GM18498 (cell line): ENCODE measurements around the gene LINGO1.

Experiments used
- ATAC-seq: cut with Tn5 transposase; IDR thresholded peaks from one replicate; pipeline ENCODE4 v1.9.1; 2021; ENCODE audit warnings: mild to moderate bottlenecking, moderate library complexity; ENCODE audit not compliant: unreplicated experiment

LINGO1 gene

DNA sequence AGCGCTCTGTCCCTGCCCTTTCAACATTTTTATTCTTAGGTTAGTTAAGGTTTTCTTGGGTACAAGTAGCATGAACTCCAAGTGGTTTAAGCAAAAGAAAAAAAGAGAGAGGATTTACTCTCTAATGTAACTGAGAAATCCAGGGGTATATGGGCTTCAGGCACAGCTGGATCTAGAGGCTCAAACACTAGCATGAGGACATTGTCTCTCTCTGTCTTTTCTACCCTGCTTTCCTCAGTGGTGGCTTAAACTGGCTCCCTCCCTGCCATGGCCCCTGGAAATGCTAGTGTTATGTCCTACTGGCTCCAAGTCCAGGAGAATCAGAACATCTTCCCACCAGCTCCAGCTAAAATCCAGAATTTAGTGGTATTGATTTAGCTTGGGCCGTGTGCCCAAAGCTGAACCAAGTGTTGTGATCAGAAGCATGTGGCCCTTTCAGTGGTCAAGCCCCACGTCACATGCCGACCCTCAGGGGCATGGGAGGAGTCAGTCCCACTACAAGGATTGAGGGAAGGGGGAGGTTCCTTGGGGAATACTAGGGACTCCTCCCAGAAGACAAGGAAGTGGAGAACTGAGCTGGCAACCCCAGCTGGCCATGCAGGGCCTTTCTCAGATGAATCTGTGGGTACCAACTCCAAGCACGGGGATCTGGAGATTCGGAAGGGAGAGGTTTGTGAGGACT is 58.0 kb downstream of the LINGO1 start:
- no peak for ATAC-seq

DNA sequence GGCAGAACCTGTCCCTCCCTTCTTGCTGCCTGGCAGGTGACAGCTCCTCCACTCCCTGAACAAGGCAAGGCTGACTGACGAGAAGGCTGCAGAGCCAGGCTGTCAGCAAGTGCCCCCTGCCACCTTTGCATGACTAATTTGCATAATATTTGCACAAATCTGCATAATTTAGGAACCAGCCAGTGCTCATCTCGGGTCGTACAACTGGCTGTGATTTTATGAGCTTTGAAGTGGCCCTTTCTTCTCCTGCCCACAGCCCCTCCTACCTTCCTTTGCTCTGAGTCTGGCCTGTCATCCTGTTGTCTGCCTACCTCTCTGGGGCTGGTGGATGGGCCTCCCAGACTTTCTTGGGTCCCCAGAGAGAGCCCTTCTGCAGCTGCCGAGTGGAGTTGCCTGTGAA is 58.9 kb downstream of the LINGO1 start:
- no peak for ATAC-seq

DNA sequence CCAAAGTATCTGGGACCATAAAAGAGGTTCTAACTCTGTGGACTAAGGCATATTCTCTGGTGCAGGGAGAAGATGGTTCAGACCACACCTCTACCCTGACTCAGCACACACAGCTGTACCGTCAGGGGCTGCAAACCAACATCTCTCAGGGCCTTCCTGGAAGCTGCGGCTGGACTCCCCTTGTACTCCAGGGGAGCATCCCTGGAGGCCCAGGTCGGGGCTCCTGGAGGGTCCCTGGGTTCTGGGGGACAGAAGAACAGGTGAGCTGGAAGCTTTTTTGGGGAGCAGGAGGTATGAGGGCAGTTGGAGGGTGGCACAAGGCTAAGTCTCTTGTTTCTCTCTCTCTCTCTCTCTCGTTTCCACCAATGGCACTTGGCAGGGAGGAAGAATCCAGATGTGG is 60.5 kb downstream of the LINGO1 start:
- ATAC-seq = no peak

DNA sequence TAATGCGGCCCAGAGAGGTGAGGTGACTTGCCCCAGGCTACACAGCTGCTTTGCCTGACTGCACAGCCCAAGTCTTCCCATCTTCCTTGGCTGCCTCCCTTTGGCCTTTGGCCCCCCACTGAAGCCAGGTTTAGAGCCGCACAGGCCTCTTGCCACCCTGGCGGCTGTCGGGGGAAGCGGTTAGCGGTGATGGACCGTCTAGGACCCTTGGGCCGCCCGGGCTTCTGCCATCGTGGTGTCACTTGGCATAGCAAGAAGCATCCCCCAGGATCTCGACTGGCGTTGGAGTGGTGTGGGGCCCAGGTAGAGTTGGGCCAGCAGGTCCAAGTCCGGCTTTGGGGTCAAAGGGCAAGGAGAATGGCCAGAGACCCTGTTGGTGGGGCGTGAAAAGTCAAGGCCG is 61.0 kb downstream of the LINGO1 start:
- no peak for ATAC-seq

DNA sequence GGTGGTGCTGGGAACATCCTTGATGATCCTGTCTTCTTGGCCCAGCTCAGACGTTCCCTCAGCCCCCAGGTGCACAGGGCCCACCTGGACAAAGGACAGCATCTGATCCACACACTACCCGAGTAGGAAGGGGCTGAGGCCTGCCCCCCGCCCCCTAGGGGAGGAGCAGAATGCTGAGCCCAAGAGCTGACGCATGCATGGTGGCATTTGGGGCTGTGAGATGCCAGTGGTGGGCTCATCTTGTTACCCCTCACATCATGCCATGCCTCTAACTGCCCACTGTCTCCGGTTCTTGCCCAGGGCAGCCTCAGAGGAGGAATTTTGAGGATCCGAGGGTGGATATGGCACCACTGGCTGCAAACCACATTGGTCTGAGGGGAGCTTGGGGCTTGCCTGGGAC is 61.5 kb downstream of the LINGO1 start:
- ATAC-seq = no peak

DNA sequence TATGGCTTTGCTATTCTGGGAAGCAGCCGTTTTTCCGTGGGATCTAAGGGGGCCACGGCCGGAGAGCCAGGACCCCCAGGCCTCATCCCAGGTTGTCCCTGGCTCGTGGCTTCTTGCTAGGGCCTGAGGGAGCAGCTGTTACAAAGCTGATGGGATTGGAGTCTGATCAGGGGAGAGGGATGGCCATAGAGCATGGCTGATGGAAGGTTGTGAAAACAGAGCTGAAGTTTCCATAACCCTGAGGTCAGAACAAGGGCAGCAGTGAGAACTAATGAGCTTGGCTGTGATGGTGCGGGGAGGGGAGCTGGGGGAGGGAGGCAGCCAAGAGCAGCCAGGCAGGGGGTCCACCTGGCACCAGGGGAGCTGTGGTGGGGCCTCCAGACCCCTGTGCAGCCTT is 63.0 kb downstream of the LINGO1 start:
- ATAC-seq = no peak

DNA sequence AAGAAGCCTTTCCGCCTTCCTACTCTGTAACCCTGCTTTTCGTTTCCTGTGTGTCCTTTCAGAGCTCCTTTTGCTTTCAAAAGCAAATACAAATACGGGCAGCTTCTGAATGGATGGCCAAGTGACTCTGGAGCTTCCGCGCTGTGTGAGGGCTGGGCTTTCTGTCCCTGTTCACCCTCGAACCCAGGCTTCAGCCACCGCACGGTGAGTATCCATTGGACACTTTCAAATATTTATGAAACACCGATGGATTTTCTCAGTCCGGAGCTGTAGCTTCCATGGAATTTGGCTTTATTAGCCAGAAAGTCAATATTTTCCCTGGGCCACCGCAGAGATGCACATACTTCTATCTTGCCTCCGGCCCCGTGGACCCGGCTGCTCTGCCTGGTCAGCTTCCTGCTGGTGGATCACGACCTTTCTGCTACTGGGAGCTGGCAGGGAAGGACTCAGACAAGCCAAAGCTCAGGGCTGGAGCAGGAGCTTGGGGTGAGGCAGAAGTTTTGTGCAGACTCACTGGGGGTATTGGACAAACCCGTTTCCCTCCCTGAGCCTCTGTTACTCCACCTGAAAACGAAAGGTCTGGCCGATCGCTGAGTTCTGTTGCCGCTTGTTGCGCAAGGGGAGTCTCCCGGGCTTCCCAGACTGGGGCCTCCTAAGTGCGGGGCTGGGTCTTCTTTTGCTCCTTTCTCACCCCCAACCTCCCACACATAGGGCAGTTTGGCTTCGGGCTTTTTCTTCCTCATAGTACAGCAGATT is 63.6 kb downstream of the LINGO1 start:
- ATAC-seq = no peak

DNA sequence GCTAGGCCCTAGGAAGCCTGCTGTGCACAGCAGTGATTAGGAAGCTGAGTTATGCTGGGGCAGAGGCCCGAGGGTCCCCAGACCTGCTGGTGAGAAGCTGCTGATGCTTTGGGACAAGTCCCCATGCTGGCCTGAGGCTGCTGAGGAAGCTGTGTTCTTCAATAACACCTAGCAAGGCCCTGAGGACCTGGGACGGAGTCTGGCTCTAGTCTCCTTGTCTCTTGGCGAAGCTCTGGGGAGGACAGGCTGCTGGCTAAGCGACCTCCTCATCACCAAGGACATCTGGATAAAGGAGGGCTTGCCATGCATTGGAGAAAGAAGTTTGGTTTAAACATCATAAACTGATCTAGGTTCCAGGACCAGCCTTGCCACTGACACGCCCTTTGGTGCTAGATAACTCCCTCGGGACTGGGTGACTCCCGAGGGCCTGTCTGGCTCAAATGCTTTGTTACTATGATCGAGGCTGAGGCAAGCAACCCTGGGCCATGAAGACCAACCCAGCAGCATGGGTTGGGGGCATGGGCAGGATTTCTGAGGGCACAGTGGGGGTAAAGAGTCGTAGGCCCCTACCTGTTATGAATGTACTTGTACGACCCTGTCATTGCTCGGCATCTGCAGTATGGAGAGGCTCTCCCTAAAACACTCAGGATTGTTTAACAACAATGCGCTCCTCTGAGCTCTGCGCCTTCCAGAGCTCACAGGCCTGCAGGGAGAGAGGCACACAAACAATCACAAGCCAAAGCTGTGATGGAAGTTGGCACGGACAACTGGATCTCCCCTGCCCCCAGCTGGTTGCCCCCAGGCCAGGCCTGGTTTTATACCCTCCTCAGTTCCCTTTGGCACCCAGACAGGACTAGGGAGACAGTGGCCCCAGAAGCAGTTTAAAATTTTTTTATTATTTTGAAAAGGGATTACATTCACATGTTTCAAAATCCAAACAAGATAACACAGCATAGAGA is 64.4 kb downstream of the LINGO1 start:
- no peak for ATAC-seq

DNA sequence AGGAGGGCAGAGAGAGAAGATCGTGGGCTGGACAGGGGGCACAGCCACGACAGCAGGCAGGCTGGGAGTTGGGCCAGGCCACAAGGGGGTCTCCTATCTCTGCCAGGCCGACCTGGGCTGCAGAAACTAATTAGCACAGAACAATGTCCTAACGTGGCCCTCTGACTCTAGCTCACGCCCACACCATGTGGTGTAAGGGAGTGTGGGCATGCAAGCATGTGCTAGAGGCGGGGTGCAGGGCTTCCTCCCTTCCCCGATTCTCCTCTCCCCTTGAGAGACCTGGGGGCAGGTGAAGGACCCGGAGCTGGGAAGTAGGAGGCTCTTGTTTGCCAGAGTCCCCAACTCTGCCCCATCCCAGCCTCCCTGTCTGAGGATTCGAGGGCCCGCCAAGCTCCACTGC is 65.5 kb downstream of the LINGO1 start:
- ATAC-seq = no peak

DNA sequence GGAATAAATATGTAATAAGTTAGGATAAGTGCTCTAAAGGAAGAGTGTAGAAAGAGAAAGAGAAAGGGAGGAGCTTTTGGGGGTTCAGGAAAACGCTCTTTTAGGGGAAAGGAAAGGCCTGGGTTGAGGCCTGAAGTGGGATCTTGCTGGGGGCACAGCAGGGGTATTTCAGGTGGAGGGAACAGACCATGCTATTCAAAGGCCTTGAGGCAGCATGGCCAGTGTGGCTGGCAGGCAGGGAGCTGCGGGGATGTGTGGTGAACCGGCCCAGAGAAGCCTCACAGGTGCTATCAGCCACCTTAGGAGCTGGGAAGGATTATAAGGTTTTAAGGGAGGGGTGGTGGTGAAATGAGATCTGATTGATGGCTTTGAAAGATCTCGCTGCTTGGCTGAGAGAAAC is 66.6 kb downstream of the LINGO1 start:
- ATAC-seq = no peak

DNA sequence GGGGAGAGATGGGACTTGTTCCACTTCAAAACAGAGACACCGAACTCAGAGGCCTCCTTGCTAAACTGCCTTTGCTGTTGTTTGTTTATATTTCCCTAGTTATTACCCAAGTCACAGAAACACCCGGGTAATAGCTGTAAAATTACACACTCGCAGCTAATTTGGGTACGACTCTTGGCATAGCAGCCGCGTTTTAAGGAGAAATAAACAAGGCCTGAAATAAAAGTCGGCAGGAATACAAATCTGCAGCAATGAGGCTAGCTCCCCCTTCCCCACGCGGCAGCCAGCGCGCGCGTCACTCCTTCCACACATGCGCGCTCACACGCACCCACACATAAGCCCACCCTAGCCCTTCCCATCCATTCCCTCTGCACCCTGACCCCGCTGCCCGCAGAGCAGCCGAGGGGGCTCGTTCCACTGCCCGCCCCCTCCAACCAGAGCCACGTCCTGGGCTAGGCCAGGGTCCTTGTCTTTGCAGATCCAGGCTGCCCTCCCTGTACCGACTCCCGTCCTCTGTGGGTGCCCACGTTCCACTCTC is 67.3 kb downstream of the LINGO1 start:
- ATAC-seq = no peak

DNA sequence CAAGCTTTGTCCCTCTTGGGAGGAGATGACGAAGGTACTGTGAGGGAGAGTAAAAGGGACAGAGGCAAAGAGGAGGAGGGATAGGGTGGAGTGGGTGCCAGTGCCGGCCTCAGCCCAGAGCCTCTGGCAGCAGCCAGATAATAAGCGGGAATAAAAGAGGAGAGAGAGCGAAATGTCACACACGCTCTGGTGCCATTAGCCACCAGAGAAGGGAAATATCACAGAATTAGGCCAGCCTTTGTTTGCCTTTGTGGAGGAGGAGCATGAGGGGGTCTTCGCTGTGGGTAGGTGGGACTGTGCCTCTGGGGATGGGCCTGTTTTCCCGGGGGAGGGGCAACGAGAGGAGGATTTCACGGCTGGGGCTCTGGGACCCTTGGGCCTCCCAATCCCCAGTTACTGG is 67.8 kb downstream of the LINGO1 start:
- ATAC-seq = no peak

DNA sequence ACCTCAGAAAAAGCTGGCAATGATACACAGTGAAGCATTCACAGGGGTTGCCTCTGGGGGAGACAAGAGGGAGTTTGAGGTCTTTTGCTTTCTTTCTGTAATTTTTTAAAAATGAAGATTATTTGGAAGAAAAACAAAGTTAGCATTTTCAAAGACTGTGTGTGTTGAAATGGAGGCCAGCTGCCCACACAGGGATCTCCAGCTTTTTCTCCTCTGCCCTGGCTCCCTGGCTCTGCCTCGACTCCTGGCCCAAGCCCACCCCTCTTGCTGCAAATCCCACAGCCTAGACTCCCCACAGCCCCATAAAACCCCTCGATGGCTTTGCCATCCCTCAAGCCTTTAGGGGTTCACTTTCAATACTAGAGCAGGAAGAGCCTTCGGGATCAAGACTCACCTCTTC is 68.4 kb downstream of the LINGO1 start:
- ATAC-seq = no peak

DNA sequence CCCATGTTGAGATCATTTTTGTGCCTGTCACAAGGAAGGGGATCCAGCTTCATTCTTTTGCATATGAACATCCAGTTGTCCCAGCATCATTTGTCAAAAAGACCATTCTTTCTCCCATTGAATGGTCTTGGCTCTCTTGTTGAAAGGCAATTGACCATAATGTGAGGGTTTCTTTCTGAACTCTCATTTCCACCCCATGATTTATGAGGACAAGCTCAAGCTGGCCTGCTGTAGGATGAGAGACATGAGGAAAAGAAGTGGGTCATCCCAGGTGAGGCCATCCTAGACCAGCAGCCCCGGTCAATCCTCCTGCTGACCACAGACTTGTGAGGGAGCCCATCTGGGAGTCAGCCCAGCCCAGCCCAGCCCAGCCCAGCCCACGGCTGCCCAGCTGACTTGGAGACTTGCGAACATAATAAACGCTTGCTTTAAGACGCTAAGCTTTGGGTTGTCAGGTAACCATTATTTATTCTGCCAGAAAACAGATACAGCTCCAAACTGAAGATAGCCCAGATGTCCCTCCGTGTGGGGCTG is 69.0 kb downstream of the LINGO1 start:
- no peak for ATAC-seq
